Stimulated activated CD8-positive, alpha-beta memory T cell treated with anti-CD3 and anti-CD28 coated beads, Interleukin-2, amount 100 ng/mL, for 48 hours (primary cell): ENCODE data around the gene PLEKHD1.
"Not testable (repeated sequence)": the region's sequence is repeated elsewhere in the genome, so short reads cannot be mapped to it uniquely, and the experiment has no call there.

Experiments used
- DNase-seq, 2 donors: peaks; one replicate each; pipeline ENCODE4 v3.0.0-alpha.2; 2020; ENCODE audit warnings: low read depth in 2 of 2

The PLEKHD1 gene

GRCh38 chr14:69484444-69485314, at the start of gene PLEKHD1:
Gene PLEKHD1, plus strand, starts transcription at chr14:69484728. Its CDS starts 238 bp downstream, at chr14:69484966.
- no peak for DNase-seq

- no peak for DNase-seq
Measured at GRCh38 chr14:69439521-69440270, 44.8 kb upstream of the PLEKHD1 start.

- DNase-seq: no peak
Measured at GRCh38 chr14:69441948-69442347, 42.6 kb upstream of the PLEKHD1 start.

- no peak for DNase-seq
Measured at GRCh38 chr14:69443296-69443805, 41.2 kb upstream of the PLEKHD1 start.

DNA sequence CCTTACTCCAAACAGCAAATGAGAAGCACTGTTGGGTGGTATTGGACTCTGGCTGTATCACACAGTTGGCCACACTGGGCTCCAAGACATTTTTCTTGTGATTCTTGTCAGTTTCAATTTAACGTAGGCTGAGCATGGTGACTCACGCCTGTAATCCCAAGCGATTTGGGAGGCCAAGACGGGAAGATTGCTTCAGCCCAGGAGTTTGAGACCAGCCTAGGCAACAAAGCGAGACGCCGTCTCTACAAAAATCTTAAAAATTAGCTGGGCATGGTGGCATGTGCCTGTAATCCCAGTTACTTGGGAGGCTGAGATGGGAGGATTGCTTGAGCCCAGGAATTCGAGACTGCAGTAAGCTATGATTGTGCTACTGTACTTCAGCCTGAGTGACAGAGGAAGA, 35.3 kb upstream of the PLEKHD1 start:
- DNase-seq: no peak

- DNase-seq: no peak
Measured at GRCh38 chr14:69451941-69452340, 32.6 kb upstream of the PLEKHD1 start.

- no peak for DNase-seq
Measured at GRCh38 chr14:69458350-69458749, 26.2 kb upstream of the PLEKHD1 start.

DNA sequence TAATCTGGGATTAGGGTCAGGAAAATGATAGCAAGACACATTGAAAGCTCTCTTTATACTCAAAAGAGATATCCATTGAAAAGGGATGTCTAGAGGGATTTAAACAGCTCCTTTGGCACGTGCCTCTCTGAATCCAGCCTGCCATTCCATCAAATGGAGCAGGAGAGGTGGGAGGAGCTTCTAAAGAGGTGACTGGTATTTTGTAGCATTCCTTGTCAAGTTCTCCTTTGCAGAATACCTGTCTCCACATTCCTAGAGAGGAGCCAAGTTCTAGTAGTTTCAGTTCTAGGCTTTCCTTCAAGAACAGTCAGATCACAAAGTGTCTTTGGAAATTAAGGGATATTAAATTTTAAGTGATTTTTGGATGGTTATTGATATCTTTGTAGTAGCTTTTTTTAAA, 25.4 kb upstream of the PLEKHD1 start:
- no peak for DNase-seq

- DNase-seq: peak in 1 of 2 donors; percentile 22
Measured at GRCh38 chr14:69460093-69460701, 24.3 kb upstream of the PLEKHD1 start.

- no peak for DNase-seq
Measured at GRCh38 chr14:69464379-69464778, 20.1 kb upstream of the PLEKHD1 start.

DNA sequence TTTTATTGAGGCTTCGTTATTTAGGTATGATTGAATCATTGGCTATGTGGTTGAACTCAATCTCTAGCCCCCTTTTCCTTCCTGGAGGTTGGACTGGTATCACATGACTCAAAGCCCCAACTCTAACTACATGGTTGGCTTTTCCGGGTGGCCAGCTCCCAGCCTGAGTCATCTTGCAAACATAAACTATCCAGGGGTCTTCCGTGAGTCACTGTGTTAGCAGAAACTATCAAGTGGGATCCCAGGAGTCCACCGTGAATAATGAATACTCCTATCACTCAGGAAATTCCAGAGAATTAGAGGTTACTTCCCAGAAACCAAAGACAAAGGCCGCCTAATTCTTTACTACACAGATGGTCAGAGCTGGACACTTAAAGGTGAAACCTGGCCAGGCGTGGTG, 19.7 kb upstream of the PLEKHD1 start:
- no peak for DNase-seq

DNA sequence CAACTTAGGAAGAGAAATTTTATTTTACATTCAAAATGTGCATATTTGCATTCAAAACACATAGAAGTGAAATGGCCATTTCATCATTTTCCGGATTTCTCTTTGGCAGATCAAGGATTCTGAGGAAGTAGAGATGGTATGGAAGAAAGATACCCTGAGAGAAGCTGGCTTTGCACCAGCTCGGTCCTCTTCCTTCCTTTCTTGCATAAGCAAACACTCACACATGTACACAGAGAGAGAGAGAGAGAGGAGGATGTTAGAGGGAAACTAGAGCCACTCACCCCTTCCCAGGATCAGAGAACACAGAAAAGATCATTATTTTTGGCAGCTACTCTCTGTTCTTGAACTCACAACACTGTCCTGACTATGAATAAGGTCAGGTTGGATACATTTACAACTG, 15.6 kb upstream of the PLEKHD1 start:
- no peak for DNase-seq

DNA sequence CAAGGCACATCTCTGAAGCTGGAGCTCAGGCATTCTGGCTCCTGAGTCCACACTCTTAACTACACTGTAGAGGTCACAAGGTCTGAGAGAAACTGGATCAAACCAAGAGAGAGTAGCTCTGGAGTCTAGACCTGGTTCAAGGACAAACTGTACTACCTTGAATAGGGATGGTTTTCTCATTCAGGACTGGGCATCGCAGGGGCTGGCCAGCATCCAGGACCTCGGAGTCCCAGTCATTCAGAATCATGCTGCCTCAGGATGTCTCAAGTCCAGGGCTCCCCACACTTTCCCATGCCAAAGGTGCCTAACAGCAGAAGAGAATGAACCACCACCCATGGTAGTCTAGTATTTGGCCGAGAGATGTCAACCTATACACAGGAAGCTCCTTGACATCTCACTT, 13.1 kb upstream of the PLEKHD1 start:
- DNase-seq: no peak

GRCh38 chr14:69471916-69472315, 12.6 kb upstream of the PLEKHD1 start:
- DNase-seq: no peak

GRCh38 chr14:69473260-69473659, 11.3 kb upstream of the PLEKHD1 start:
- DNase-seq: no peak

- no peak for DNase-seq
Measured at GRCh38 chr14:69473946-69474345, 10.6 kb upstream of the PLEKHD1 start.

DNA sequence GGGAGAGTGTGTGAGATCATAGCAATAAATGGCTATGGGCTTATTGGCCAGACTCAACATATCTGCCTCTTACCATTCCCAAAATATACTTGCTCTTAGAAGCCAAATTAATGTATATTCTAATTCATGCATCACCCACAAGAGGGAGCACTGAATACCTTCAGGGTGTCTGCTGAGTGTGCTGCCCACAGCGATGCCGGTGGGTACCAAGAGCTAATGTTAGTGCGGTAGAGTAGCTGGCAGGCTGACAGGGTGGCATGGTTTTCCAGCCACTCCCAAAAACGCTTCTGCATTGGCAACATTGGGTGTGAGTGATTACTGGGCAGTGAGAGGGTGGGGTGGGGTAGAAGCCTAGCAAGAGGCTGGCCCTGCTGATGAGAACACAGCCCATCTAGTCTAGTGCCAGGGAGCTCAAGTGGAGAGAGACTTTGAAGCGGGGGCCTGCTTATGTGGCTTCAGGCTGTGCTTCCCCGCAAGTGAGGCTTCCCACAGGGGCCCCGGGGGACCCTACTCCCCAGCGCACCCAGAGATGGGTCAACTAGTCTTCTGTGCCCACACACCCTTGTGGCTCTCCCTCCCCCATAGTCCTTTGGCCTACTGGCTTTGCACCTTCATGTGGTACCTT, 9.2 kb upstream of the PLEKHD1 start:
- DNase-seq: no peak

- DNase-seq: not testable (repeated sequence)
Measured at GRCh38 chr14:69476824-69477450, 7.6 kb upstream of the PLEKHD1 start.

DNA sequence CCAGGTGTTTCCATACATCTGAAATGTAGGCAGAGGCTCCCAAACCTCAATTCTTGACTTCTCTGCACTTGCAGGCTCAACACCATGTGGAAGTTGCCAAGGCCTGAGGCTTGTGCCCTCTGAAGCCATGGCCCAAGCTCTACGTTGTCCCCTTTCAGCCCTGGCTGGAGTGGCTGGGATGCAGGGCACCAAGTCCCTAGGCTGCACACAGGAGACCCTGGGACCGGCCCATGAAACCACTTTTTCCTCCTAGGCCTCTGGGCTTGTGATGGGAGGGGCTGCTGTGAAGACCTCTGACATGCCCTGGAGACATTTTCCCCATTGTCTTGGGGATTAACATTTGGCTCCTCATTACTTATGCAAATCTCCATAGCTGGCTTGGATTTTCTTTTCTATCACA, 6.5 kb upstream of the PLEKHD1 start:
- not testable (repeated sequence) for DNase-seq

- no peak for DNase-seq
Measured at GRCh38 chr14:69479696-69480095, 4.8 kb upstream of the PLEKHD1 start.

DNA sequence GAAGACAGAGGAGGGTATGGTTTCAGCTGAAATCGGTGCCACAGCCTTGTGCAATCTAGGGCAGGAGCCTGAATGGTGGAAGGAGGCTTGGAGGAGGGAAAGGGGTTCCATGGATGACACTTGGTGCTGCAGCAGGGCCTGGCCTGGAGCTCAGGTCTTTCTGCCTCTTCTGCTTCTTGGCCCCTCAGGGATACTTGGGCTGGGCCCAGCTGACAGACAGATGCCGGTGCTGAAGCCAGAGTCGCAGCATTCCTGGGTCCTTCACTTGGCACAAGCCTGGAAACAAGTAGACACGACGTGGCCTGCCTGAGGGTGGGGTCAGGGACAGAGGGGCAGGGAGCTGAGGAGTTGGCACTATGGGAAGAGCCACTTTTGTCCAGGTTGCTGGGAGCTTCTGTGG, 4.4 kb upstream of the PLEKHD1 start:
- DNase-seq: no peak
